GM12892 (cell line): ENCODE measurements around the gene FAM3D.

Source experiments
- POLR2A ChIP-seq: IDR thresholded peaks from 2 replicates; pipeline ENCODE4 v1.6.1; 2011; ENCODE audit warnings: low read depth, low read length, control low read depth
- POLR2AphosphoS5 ChIP-seq: IDR thresholded peaks from 2 replicates; pipeline ENCODE4 v1.6.1; 2011; ENCODE audit warnings: low read depth, low read length, control low read depth
- TAF1 ChIP-seq: IDR thresholded peaks from 2 replicates; pipeline ENCODE4 v1.6.1; 2011; ENCODE audit warnings: low read depth, mild to moderate bottlenecking, control low read depth, low read length, borderline replicate concordance

- no peak for TF ChIP-seq POLR2A
- no peak for TF ChIP-seq POLR2AphosphoS5
- TF ChIP-seq TAF1: no peak
Observed at GRCh38 chr3:58635371-58636285, 30.9 kb downstream of the FAM3D start.
